Measurements from ENCODE around the gene PRKCQ.
A peak's percentile ranks its signal among the peaks of the same experiment; 100 is the strongest.

PRKCQ gene

DNA sequence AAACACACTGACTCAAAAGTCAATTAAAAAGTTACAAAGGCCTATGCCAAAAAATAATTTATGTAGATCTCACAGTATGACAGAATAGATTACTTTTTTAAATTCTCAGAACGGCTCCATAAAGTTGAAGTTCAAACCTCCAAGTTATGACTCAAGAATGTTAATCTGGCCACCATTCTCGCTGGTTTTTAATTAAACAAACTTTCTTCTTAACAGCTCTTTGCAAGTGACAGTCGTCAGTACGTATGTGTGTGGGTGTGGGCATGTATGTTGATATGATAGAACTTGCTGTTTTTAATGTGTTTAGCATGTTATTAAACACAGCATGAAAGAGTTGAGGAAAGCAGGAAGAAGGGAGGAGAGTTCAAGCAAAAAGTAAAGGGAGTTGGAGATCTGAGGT is 18.5 kb downstream of the PRKCQ start:
- no peaks in the 10 kb centered on the region for H3K9me3 ChIP-seq (ENCODE audit: control insufficient read depth in 2 of 2, low read length in 2 of 2)
- no peak overlapping the region for H3K9ac ChIP-seq (ENCODE audit: low read depth in 1 of 2, low read length in 2 of 2)
- H3K36me3 ChIP-seq (ENCODE audit: control insufficient read depth in 2 of 2, insufficient read depth in 2 of 2, low read length in 2 of 2), result no peaks in the 10 kb centered on the region
- no peak overlapping the region for H3K27ac ChIP-seq (ENCODE audit: low read depth in 2 of 2, low read length in 2 of 2)
- no peaks in the 10 kb centered on the region for H3K4me1 ChIP-seq (ENCODE audit: control insufficient read depth in 2 of 2, insufficient read depth in 2 of 2, low read length in 2 of 2)
- H3K4me3 ChIP-seq (ENCODE audit: low read length in 2 of 2), result no peak overlapping the region
- H3K27me3 ChIP-seq (ENCODE audit: control insufficient read depth in 2 of 2, insufficient read depth in 2 of 2, low read length in 2 of 2), result no peaks in the 10 kb centered on the region

DNA sequence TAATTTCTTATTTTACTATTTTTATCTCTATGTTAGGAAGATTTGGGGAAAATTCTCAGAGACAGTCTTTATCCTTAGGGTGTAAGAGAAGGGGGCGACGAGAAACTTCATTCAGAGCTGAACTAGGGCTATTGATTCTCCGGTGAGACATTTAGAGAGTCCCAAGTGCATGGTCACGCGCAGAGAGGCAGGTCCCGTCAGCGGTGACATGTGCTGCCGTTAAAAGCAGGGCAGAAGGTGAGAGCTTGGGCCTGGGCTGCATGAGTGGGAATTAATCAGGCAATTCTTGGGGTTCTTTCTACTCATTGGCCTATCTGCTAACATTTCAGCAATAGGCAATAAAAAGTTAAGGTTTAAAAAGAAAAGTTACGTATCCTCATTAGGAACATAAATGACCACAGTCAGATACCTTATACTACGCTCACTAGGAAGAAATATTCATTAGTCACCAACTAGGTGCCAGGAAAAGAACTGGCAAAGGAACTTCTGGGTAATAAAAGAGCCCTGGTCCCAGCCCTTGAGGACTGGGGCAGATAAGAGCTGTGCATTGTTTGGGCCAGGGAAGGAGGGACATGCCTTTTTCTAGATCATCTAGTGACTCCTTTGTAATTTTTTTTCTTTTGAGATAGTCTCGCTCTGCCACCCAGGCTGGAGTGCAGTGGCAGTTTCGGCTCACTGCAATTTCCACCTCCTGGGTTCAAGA is 21.2 kb downstream of the PRKCQ start:
- no peaks in the 10 kb centered on the region for H3K36me3 ChIP-seq (ENCODE audit: control insufficient read depth in 2 of 2, insufficient read depth in 2 of 2, low read length in 2 of 2)
- H3K4me3 ChIP-seq (ENCODE audit: low read length in 2 of 2), result no peak overlapping the region
- H3K9ac ChIP-seq (ENCODE audit: low read depth in 1 of 2, low read length in 2 of 2), result no peak overlapping the region
- no peaks in the 10 kb centered on the region for H3K9me3 ChIP-seq (ENCODE audit: control insufficient read depth in 2 of 2, low read length in 2 of 2)
- no peaks in the 10 kb centered on the region for H3K27me3 ChIP-seq (ENCODE audit: control insufficient read depth in 2 of 2, insufficient read depth in 2 of 2, low read length in 2 of 2)
- no peaks in the 10 kb centered on the region for H3K4me1 ChIP-seq (ENCODE audit: control insufficient read depth in 2 of 2, insufficient read depth in 2 of 2, low read length in 2 of 2)
- no peak overlapping the region for H3K27ac ChIP-seq (ENCODE audit: low read depth in 2 of 2, low read length in 2 of 2)

DNA sequence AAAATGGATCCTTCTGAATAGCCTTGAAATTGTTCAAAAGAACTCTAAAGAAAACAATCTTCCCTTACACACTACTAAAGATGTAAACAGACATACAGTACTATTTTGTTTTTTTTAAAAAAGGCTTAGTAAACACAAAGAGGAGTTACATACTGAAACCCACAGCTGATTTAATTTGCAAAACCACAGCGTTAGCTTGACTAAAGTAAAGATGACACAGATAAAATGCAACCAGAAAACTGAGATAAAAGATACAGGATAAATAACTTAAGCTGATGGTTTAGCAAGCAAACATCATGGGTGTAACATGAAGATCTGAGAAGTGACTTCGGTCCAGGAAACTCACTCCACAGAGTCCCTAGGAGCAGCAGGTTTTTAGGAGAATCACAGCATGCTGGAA is 21.8 kb downstream of the PRKCQ start:
- Histone ChIP-seq H3K27ac (ENCODE audit: low read depth in 2 of 2, low read length in 2 of 2) (no peak overlapping the region), H3K9ac (ENCODE audit: low read depth in 1 of 2, low read length in 2 of 2) (no peak overlapping the region), H3K4me3 (ENCODE audit: low read length in 2 of 2) (peak overlapping the region in 1 of 2 donors; percentile 23), H3K36me3 (ENCODE audit: control insufficient read depth in 2 of 2, insufficient read depth in 2 of 2, low read length in 2 of 2) (no peaks in the 10 kb centered on the region), H3K27me3 (ENCODE audit: control insufficient read depth in 2 of 2, insufficient read depth in 2 of 2, low read length in 2 of 2) (no peaks in the 10 kb centered on the region), H3K9me3 (ENCODE audit: control insufficient read depth in 2 of 2, low read length in 2 of 2) (no peaks in the 10 kb centered on the region), H3K4me1 (ENCODE audit: control insufficient read depth in 2 of 2, insufficient read depth in 2 of 2, low read length in 2 of 2) (no peaks in the 10 kb centered on the region)

DNA sequence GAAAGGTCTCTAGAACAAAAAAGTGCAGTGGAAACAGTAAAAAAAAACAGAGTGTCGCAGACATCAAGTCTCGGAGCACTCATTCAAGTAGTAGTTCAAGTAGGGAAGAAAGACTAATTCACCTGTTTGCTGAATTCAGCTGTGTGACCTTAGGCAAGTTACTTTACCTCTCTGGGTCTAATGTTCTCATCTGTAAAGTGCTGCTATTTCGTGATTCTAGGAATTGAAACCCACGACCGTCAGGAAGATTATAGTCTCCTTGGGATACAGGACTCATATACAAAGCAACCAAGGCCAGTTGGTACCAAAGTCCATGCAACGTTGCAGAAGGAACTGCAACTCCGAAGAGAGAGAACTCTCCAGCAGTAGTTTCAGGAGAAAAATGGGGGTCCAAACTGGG is 26.1 kb downstream of the PRKCQ start:
- Histone ChIP-seq H3K27ac (ENCODE audit: low read depth in 2 of 2, low read length in 2 of 2) (no peak overlapping the region), H3K9ac (ENCODE audit: low read depth in 1 of 2, low read length in 2 of 2) (no peak overlapping the region), H3K4me3 (ENCODE audit: low read length in 2 of 2) (no peak overlapping the region), H3K36me3 (ENCODE audit: control insufficient read depth in 2 of 2, insufficient read depth in 2 of 2, low read length in 2 of 2) (no peaks in the 10 kb centered on the region), H3K4me1 (ENCODE audit: control insufficient read depth in 2 of 2, insufficient read depth in 2 of 2, low read length in 2 of 2) (no peaks in the 10 kb centered on the region), H3K27me3 (ENCODE audit: control insufficient read depth in 2 of 2, insufficient read depth in 2 of 2, low read length in 2 of 2) (no peaks in the 10 kb centered on the region), H3K9me3 (ENCODE audit: control insufficient read depth in 2 of 2, low read length in 2 of 2) (no peaks in the 10 kb centered on the region)

DNA sequence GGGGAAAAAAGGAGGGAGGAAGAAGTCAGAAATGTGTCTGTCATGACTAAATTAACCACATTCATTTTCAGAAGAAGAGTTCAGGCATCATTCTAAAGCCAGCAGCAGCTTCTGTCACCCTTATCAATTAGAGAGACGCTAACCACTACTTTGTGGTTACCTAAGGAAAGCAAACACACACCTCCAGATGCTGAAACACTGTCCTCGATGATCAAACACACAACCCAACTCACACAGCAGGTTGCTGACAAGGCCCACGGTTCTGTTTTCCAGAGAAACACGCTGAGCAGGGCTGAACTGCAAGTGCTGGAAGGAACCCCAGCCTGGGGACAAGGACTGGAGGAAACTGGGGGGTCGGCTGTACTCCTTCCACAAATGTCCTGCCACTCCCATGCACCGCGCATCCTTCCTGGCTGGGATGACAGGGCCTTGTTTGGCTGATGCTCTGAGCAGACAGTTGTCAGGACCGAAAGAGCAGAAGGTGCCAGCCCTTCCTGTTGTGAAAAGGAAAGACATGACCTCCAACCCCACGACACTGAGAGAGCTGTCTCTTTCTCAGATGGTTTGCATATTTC is 36.6 kb downstream of the PRKCQ start:
- Histone ChIP-seq H3K27me3 (ENCODE audit: control insufficient read depth in 2 of 2, insufficient read depth in 2 of 2, low read length in 2 of 2) (peaks cover 0 to 5% of the 10 kb centered on the region in 2 donors), H3K9ac (ENCODE audit: low read depth in 1 of 2, low read length in 2 of 2) (no peak overlapping the region), H3K27ac (ENCODE audit: low read depth in 2 of 2, low read length in 2 of 2) (peak overlapping the region; percentile 16 to 63), H3K4me3 (ENCODE audit: low read length in 2 of 2) (peak overlapping the region in 1 of 2 donors; percentile 26), H3K4me1 (ENCODE audit: control insufficient read depth in 2 of 2, insufficient read depth in 2 of 2, low read length in 2 of 2) (no peaks in the 10 kb centered on the region), H3K36me3 (ENCODE audit: control insufficient read depth in 2 of 2, insufficient read depth in 2 of 2, low read length in 2 of 2) (no peaks in the 10 kb centered on the region), H3K9me3 (ENCODE audit: control insufficient read depth in 2 of 2, low read length in 2 of 2) (no peaks in the 10 kb centered on the region)

DNA sequence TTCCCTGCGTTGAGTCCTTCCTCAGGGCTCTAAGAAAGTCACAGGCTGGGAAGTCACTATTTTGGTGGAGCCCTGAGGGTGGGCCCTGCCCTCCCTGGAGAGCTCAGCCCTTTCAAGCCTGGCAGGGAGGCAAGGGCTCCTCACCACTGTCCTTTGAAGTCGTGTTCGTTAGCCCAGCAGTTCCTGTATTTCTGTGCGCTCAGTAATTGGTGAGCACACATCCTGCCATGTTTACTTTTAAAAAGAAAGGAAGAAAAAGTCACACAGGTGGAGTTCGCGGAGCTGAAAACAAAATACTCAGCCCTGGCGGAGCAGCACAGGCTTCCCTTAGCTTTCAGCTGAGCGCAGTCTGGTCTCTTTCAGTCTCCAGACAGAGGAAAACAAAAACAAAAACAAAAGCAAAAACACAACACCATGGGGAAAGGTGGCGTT is 37.1 kb downstream of the PRKCQ start:
- H3K9ac ChIP-seq (ENCODE audit: low read depth in 1 of 2, low read length in 2 of 2), result no peak overlapping the region
- peak overlapping the region in 1 of 2 donors; percentile 26 for H3K4me3 ChIP-seq (ENCODE audit: low read length in 2 of 2)
- peak overlapping the region; percentile 16 to 63 for H3K27ac ChIP-seq (ENCODE audit: low read depth in 2 of 2, low read length in 2 of 2)

DNA sequence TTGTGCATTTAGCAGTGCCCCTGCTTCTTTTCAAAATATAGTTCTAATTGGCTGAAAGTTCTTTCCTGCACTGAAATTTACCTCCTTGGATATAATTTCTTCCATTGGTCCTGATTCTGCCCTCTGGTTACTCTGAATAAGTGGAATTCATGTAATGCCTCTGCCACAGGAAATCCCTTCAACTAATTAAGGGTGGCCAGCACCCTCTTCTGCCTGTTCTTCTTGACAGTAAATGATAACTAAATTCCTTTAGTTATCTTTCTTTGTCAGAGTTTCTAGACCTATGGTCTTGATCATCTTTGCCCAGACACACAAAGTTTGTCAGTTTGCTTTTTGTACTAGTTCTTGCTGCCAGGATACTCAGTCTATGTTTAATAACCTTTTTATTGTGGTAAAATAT is 40.2 kb downstream of the PRKCQ start:
- Histone ChIP-seq H3K4me3 (ENCODE audit: low read length in 2 of 2) (no peak overlapping the region), H3K4me1 (ENCODE audit: control insufficient read depth in 2 of 2, insufficient read depth in 2 of 2, low read length in 2 of 2) (no peaks in the 10 kb centered on the region), H3K36me3 (ENCODE audit: control insufficient read depth in 2 of 2, insufficient read depth in 2 of 2, low read length in 2 of 2) (no peaks in the 10 kb centered on the region), H3K27me3 (ENCODE audit: control insufficient read depth in 2 of 2, insufficient read depth in 2 of 2, low read length in 2 of 2) (peaks cover 0 to 5% of the 10 kb centered on the region in 2 donors), H3K9ac (ENCODE audit: low read depth in 1 of 2, low read length in 2 of 2) (no peak overlapping the region), H3K9me3 (ENCODE audit: control insufficient read depth in 2 of 2, low read length in 2 of 2) (no peaks in the 10 kb centered on the region), H3K27ac (ENCODE audit: low read depth in 2 of 2, low read length in 2 of 2) (no peak overlapping the region)

More for the DNA sequence above, 37.1 kb downstream of the PRKCQ start:
- H3K4me1 ChIP-seq (ENCODE audit: control insufficient read depth in 2 of 2, insufficient read depth in 2 of 2, low read length in 2 of 2), result no peaks in the 10 kb centered on the region
- H3K36me3 ChIP-seq (ENCODE audit: control insufficient read depth in 2 of 2, insufficient read depth in 2 of 2, low read length in 2 of 2), result no peaks in the 10 kb centered on the region
- H3K9me3 ChIP-seq (ENCODE audit: control insufficient read depth in 2 of 2, low read length in 2 of 2), result no peaks in the 10 kb centered on the region
- peaks cover 0 to 5% of the 10 kb centered on the region in 2 donors for H3K27me3 ChIP-seq (ENCODE audit: control insufficient read depth in 2 of 2, insufficient read depth in 2 of 2, low read length in 2 of 2)

DNA sequence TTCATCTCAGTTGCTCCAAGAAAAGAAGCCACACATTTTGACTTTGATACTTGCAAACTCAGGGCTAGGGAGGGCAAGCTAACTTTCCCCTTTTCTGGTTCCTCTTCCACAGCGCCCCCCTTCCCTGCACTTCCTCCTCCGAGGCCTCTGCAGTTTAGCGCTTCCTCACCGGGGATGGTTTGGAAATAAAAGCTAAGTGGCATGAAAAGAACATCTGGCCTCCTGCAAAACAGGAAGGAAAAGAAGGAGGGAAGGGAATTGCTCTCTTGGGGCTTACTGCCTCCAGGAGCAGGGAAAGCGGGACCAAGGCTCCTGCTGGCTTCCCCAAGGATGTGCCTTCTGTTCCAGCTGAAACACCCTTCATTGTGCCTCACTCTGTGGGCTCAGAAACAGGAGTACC is 42.3 kb downstream of the PRKCQ start:
- no peak overlapping the region for H3K4me3 ChIP-seq (ENCODE audit: low read length in 2 of 2)
- H3K4me1 ChIP-seq (ENCODE audit: control insufficient read depth in 2 of 2, insufficient read depth in 2 of 2, low read length in 2 of 2), result no peaks in the 10 kb centered on the region
- H3K9ac ChIP-seq (ENCODE audit: low read depth in 1 of 2, low read length in 2 of 2), result no peak overlapping the region
- no peaks in the 10 kb centered on the region for H3K9me3 ChIP-seq (ENCODE audit: control insufficient read depth in 2 of 2, low read length in 2 of 2)
- no peak overlapping the region for H3K27ac ChIP-seq (ENCODE audit: low read depth in 2 of 2, low read length in 2 of 2)
- H3K36me3 ChIP-seq (ENCODE audit: control insufficient read depth in 2 of 2, insufficient read depth in 2 of 2, low read length in 2 of 2), result no peaks in the 10 kb centered on the region
- H3K27me3 ChIP-seq (ENCODE audit: control insufficient read depth in 2 of 2, insufficient read depth in 2 of 2, low read length in 2 of 2), result peaks cover 0 to 5% of the 10 kb centered on the region in 2 donors

DNA sequence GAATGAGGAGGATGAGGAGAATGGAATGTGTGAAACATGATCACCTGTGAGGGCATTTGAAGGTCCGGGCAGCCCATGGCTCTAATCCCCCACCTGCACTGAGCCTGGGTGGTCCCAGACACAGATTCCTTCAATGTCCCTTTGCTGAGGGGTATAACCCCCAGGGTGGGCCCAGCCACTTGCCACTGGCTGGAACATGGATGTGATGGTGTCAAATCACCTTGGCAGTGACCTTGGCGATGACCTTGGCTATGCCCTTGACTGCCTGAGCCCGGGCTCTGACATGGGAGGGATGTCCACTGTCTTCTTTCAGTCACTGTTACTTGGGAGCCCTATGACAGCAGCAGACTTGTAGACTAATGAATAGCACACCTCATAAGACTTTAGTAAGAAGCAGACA is 44.0 kb downstream of the PRKCQ start:
- Histone ChIP-seq H3K9me3 (ENCODE audit: control insufficient read depth in 2 of 2, low read length in 2 of 2) (no peaks in the 10 kb centered on the region), H3K27me3 (ENCODE audit: control insufficient read depth in 2 of 2, insufficient read depth in 2 of 2, low read length in 2 of 2) (no peaks in the 10 kb centered on the region), H3K9ac (ENCODE audit: low read depth in 1 of 2, low read length in 2 of 2) (no peak overlapping the region), H3K4me1 (ENCODE audit: control insufficient read depth in 2 of 2, insufficient read depth in 2 of 2, low read length in 2 of 2) (no peaks in the 10 kb centered on the region), H3K36me3 (ENCODE audit: control insufficient read depth in 2 of 2, insufficient read depth in 2 of 2, low read length in 2 of 2) (no peaks in the 10 kb centered on the region), H3K27ac (ENCODE audit: low read depth in 2 of 2, low read length in 2 of 2) (no peak overlapping the region), H3K4me3 (ENCODE audit: low read length in 2 of 2) (no peak overlapping the region)

DNA sequence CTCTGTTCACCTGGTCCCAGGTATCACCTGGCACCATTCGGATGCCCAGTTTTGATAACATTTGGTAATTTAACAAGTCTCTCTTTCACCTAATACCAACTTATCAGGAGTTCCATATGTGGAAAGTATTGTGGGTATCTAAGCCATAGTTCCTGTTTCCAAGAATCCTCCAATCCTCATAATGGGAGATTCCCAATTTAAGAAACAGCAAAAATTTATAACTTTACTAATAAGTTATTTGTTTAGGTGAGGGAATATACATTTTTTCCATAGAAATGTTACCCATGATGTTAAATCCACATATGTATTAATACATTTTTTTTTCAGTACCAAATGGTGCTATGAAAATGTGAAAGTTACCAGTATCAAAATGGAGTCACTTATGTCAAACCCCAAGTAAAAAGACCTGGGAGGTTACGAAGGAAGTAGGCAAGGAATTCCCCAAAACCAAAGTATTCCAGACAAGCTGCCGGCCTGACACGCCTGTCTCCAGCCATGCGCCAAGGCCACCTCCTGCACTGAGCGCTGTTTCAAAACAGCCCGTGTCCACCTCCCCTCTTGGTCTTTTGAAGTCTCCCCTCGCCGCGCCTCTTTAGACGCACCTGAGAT is 44.8 kb downstream of the PRKCQ start:
- no peaks in the 10 kb centered on the region for H3K27me3 ChIP-seq (ENCODE audit: control insufficient read depth in 2 of 2, insufficient read depth in 2 of 2, low read length in 2 of 2)
- no peaks in the 10 kb centered on the region for H3K36me3 ChIP-seq (ENCODE audit: control insufficient read depth in 2 of 2, insufficient read depth in 2 of 2, low read length in 2 of 2)
- no peaks in the 10 kb centered on the region for H3K9me3 ChIP-seq (ENCODE audit: control insufficient read depth in 2 of 2, low read length in 2 of 2)
- H3K4me1 ChIP-seq (ENCODE audit: control insufficient read depth in 2 of 2, insufficient read depth in 2 of 2, low read length in 2 of 2), result no peaks in the 10 kb centered on the region
- H3K27ac ChIP-seq (ENCODE audit: low read depth in 2 of 2, low read length in 2 of 2), result no peak overlapping the region
- no peak overlapping the region for H3K4me3 ChIP-seq (ENCODE audit: low read length in 2 of 2)
- no peak overlapping the region for H3K9ac ChIP-seq (ENCODE audit: low read depth in 1 of 2, low read length in 2 of 2)

Data from mucosa of rectum (tissue), 2 donors.